ENCODE data around the gene TPRKB. TPM values are rescaled to one million over a fixed set of nuclear protein-coding genes. Genes with fewer than 3 reads are reported as not detected.
A peak's percentile ranks its signal among the peaks of the same experiment; 100 is the strongest.
"Not testable (repeated sequence)": the region's sequence is repeated elsewhere in the genome, so short reads cannot be mapped to it uniquely, and the experiment has no call there.

Gene TPRKB
- total RNA-seq, 1 donor = 21.4 TPM

DNA sequence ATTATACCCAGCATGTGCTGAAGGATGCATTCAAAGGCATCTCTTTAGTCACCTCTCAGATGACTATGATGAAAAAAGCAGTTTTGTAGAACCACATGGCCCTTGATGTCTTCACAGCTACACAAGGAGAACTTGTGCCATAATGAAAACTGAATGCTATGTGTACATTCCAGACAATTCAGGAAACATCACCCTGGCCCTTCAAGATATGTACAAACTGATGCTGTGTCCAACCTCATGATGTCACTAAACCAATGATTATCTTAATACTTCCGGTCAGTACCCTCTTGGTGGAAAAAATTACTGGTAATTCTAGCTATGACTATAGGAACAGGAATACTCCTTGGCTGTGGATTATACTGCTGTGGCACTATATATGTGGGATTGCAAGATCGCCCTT lies 22.8 kb upstream of the TPRKB start:
- Histone ChIP-seq H3K4me3 (ENCODE audit: low read length) (no peak overlapping the region), H3K4me1 (ENCODE audit: insufficient read depth, low read length) (no peaks in the 10 kb centered on the region), H3K9me3 (ENCODE audit: low read depth, low read length) (no peaks in the 10 kb centered on the region)

DNA sequence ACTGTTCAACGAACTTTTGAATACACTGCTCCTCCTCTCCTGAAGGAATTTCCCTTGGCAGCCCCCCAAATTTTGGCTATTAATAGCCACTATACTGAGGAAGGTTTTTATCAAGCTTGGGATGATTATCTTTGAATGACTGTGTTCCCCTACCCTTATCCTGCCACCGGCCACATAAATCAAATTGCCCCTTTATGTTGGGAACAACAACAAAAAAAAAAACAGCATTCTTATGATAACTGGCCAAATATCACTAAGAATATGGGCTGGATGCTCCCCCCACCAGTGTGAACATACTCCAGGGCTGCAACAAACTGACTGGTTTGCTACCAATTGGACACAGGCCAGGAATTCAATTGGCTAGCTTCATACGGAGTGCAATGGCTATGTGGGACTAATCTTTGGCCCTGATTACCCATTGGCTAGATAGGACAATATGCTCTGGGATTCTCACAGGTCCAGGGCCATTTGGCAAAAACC lies 22.2 kb upstream of the TPRKB start:
- H3K27me3 ChIP-seq (ENCODE audit: insufficient read depth, low read length) = no peaks in the 10 kb centered on the region
- no peaks in the 10 kb centered on the region for H3K4me1 ChIP-seq (ENCODE audit: insufficient read depth, low read length)
- H3K9me3 ChIP-seq (ENCODE audit: low read depth, low read length) = no peaks in the 10 kb centered on the region
- no peak overlapping the region for H3K4me3 ChIP-seq (ENCODE audit: low read length)

More for the DNA sequence above, 22.8 kb upstream of the TPRKB start:
- H3K27me3 ChIP-seq (ENCODE audit: insufficient read depth, low read length) = no peaks in the 10 kb centered on the region

GRCh38 chr2:73754332-73754731 lies 17.2 kb upstream of the TPRKB start:
- H3K27me3 ChIP-seq (ENCODE audit: insufficient read depth, low read length); H3K9me3 ChIP-seq (ENCODE audit: low read depth, low read length); H3K4me3 ChIP-seq (ENCODE audit: low read length); H3K4me1 ChIP-seq (ENCODE audit: insufficient read depth, low read length): not testable (repeated sequence)

GRCh38 chr2:73749314-73749713 lies 12.2 kb upstream of the TPRKB start:
- H3K4me1 ChIP-seq (ENCODE audit: insufficient read depth, low read length) = no peaks in the 10 kb centered on the region
- H3K27me3 ChIP-seq (ENCODE audit: insufficient read depth, low read length) = no peaks in the 10 kb centered on the region
- H3K4me3 ChIP-seq (ENCODE audit: low read length) = no peak overlapping the region
- no peaks in the 10 kb centered on the region for H3K9me3 ChIP-seq (ENCODE audit: low read depth, low read length)

DNA sequence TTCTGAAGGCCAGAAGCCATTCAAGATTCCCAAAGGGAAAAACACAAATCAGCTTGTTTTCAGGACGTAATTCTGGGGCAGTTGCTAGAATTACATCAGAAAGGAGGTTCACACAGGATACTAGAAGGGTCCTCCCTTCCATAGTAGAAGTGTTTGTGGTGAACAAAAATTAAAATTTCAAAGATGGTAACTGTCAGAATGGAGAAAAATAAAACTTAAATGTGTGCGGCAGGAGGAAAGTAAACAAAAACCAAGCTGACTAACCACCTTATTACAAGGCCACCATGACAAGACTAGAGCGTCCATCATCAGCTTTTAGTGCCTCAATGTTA lies 9.7 kb upstream of the TPRKB start:
- Histone ChIP-seq H3K4me3 (ENCODE audit: low read length) (no peak overlapping the region), H3K4me1 (ENCODE audit: insufficient read depth, low read length) (no peaks in the 10 kb centered on the region), H3K9me3 (ENCODE audit: low read depth, low read length) (no peaks in the 10 kb centered on the region), H3K27me3 (ENCODE audit: insufficient read depth, low read length) (no peaks in the 10 kb centered on the region)

DNA sequence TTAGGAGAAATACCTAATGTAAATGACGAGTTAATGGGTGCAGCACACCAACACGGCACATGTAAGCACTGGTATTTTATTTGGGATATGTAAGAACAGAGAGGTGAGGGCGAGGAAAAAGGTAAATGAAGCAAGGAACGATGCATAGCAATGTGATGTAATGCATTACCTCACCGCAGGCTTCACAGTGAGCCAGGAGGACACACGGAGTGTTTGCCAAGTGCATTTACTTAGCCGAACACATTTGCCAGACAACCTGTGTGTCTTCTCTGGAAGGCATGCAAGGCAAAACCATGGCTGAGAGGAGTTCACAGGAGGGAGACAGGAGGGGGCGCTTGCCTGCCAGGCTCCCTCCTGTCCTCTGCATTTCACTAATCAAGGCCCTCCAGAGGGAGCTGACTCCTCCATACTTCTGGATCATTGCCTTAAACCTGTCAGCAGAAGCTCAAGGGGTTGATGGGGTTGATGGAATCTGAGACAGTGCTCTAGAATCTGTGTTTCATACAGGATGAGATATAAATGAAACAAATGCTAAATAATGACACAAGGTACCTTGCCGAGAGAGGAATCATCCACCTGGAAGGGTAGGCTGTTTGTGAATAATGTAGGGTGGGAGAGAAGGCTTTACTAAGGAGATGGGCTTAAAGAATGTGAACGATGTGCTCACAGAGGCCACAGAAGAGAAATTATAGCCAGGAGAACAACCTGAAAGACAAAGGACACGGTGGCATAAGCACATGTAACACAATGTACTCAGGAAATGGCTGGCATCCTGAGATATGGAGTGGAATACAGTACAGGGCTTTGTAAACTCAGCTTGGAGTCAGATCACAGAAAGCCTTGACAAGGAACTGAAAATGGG lies 9.1 kb upstream of the TPRKB start:
- no peaks in the 10 kb centered on the region for H3K4me1 ChIP-seq (ENCODE audit: insufficient read depth, low read length)
- H3K27me3 ChIP-seq (ENCODE audit: insufficient read depth, low read length) = no peaks in the 10 kb centered on the region
- H3K9me3 ChIP-seq (ENCODE audit: low read depth, low read length) = no peaks in the 10 kb centered on the region
- no peak overlapping the region for H3K4me3 ChIP-seq (ENCODE audit: low read length)

DNA sequence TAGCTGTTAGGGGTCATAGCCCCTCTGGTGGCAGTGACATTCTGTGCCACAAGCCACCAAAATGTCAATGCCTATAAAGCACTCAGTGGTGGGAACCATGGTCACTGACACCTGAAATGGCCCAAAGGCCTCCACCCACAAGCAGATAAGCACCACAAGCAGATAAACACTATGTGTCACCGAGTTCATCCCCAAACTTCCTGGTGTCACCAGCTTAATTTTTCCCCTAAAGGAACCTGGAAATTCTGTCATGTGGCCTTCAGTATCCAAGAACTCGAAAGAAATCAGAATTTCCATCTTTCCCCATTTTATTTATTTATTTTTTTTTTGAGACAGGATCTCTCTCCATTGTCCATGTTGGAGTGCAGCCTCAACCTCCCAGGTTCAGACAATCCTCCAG lies 3.6 kb upstream of the TPRKB start:
- Histone ChIP-seq H3K4me3 (ENCODE audit: low read length) (no peak overlapping the region), H3K4me1 (ENCODE audit: insufficient read depth, low read length) (peaks cover 13% of the 10 kb centered on the region), H3K9me3 (ENCODE audit: low read depth, low read length) (no peaks in the 10 kb centered on the region)

GRCh38 chr2:73739101-73739500 lies 2.0 kb upstream of the TPRKB start:
- Histone ChIP-seq H3K27me3 (ENCODE audit: insufficient read depth, low read length) (no peaks in the 10 kb centered on the region), H3K4me3 (ENCODE audit: low read length) (no peak overlapping the region), H3K9me3 (ENCODE audit: low read depth, low read length) (no peaks in the 10 kb centered on the region), H3K4me1 (ENCODE audit: insufficient read depth, low read length) (peaks cover 13% of the 10 kb centered on the region)

More for the DNA sequence above, 3.6 kb upstream of the TPRKB start:
- H3K27me3 ChIP-seq (ENCODE audit: insufficient read depth, low read length) = no peaks in the 10 kb centered on the region

DNA sequence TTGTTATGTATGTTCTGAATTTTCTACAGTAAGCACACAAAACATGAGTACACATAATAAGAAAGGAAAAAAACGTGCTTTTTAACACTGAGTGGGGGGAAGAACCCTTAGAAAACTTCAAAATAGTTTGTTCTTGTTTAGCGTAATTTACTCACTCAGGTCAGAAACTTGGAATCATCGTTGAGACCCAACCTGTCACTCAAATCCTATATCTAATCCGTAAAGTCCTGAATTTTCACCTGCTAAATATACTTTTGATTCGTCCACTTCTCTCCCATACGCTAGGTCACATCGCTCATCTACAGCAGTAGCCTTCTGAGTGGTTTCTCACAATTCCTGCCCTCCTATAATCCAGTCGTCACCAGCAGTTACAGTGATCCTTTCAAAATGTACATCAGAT lies 767 bp downstream of the TPRKB start:
- peaks cover 13% of the 10 kb centered on the region for H3K4me1 ChIP-seq (ENCODE audit: insufficient read depth, low read length)
- H3K4me3 ChIP-seq (ENCODE audit: low read length) = peak overlapping the region; percentile 96
- no peaks in the 10 kb centered on the region for H3K27me3 ChIP-seq (ENCODE audit: insufficient read depth, low read length)
- no peaks in the 10 kb centered on the region for H3K9me3 ChIP-seq (ENCODE audit: low read depth, low read length)

GRCh38 chr2:73730810-73731209 lies 6.3 kb downstream of the TPRKB start:
- no peaks in the 10 kb centered on the region for H3K4me1 ChIP-seq (ENCODE audit: insufficient read depth, low read length)
- H3K9me3 ChIP-seq (ENCODE audit: low read depth, low read length) = no peaks in the 10 kb centered on the region
- H3K4me3 ChIP-seq (ENCODE audit: low read length) = no peak overlapping the region
- no peaks in the 10 kb centered on the region for H3K27me3 ChIP-seq (ENCODE audit: insufficient read depth, low read length)

- H3K9me3 ChIP-seq (ENCODE audit: low read depth, low read length) = no peaks in the 10 kb centered on the region
- no peaks in the 10 kb centered on the region for H3K4me1 ChIP-seq (ENCODE audit: insufficient read depth, low read length)
- H3K27me3 ChIP-seq (ENCODE audit: insufficient read depth, low read length) = no peaks in the 10 kb centered on the region
- no peak overlapping the region for H3K4me3 ChIP-seq (ENCODE audit: low read length)
Measured at GRCh38 chr2:73728711-73729110, 8.4 kb downstream of the TPRKB start.

DNA sequence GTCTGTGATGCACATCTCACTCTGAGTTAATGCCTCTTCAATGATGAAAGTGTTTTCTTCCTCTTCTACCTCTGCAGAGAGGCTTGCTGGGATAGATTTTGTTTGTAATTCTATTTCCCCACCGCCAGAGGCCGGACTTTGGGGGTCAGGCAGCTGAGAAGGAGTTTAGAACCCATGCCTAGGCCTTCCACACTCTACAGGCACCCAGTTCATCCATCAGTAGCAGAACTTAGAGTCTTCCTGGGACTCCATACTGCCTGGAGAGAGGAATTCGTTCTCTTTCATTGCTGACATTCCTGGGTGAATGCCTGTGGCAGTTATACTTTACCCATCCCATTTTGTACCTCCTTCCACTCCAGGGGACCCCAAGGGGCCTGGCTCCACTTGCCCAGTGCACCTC lies 9.1 kb downstream of the TPRKB start:
- Histone ChIP-seq H3K4me1 (ENCODE audit: insufficient read depth, low read length) (no peaks in the 10 kb centered on the region), H3K4me3 (ENCODE audit: low read length) (no peak overlapping the region), H3K9me3 (ENCODE audit: low read depth, low read length) (no peaks in the 10 kb centered on the region), H3K27me3 (ENCODE audit: insufficient read depth, low read length) (no peaks in the 10 kb centered on the region)

DNA sequence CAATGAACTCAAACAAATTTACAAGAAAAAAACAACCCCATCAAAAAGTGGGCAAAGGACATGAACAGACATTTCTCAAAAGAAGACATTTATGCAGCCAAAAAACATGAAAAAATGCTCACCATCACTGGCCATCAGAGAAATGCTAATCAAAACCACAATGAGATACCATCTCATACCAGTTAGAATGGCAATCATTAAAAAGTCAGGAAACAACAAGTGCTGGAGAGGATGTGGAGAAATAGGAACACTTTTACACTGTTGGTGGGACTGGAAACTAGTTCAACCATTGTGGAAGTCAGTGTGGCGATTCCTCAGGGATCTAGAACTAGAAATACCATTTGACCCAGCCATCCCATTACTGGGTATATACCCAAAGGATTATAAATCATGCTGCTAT lies 10.5 kb downstream of the TPRKB start:
- H3K4me3 ChIP-seq (ENCODE audit: low read length); H3K9me3 ChIP-seq (ENCODE audit: low read depth, low read length); H3K27me3 ChIP-seq (ENCODE audit: insufficient read depth, low read length); H3K4me1 ChIP-seq (ENCODE audit: insufficient read depth, low read length): not testable (repeated sequence)

GRCh38 chr2:73718851-73719621 lies 18.1 kb downstream of the TPRKB start:
- Histone ChIP-seq H3K27me3 (ENCODE audit: insufficient read depth, low read length) (no peaks in the 10 kb centered on the region), H3K4me3 (ENCODE audit: low read length) (no peak overlapping the region), H3K9me3 (ENCODE audit: low read depth, low read length) (no peaks in the 10 kb centered on the region), H3K4me1 (ENCODE audit: insufficient read depth, low read length) (peaks cover 8% of the 10 kb centered on the region)

DNA sequence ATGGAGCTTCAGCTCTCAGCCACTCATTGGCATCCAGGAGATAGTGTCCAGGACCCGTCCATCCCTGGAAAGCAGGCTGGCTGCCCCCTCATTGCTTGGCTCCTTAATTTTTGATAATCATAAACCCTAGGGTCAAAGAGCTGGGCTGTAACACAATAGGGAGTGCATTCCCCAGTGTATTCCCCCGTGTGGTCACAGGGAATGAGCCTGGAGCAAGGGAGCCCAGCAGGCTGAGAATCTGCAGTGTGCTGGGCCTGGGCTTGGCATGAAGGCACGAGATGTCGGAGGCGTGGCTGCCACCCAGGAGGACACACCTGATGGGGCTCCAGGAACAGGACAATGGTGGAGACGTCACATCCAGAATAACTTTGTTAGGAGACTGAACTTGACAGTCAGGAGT lies 18.7 kb downstream of the TPRKB start:
- no peaks in the 10 kb centered on the region for H3K9me3 ChIP-seq (ENCODE audit: low read depth, low read length)
- H3K4me3 ChIP-seq (ENCODE audit: low read length) = no peak overlapping the region
- no peaks in the 10 kb centered on the region for H3K27me3 ChIP-seq (ENCODE audit: insufficient read depth, low read length)
- H3K4me1 ChIP-seq (ENCODE audit: insufficient read depth, low read length) = peaks cover 8% of the 10 kb centered on the region

- H3K4me1 ChIP-seq (ENCODE audit: insufficient read depth, low read length); H3K4me3 ChIP-seq (ENCODE audit: low read length); H3K9me3 ChIP-seq (ENCODE audit: low read depth, low read length); H3K27me3 ChIP-seq (ENCODE audit: insufficient read depth, low read length): not testable (repeated sequence)
Measured at GRCh38 chr2:73717695-73718094, 19.4 kb downstream of the TPRKB start.

Measured in mononuclear cell (primary cell).